GM19463 (cell line): ENCODE results near the gene DLGAP1.
"Not testable (repeated sequence)": the region's sequence is repeated elsewhere in the genome, so short reads cannot be mapped to it uniquely, and the experiment has no call there.

Experiments
- ATAC-seq: cut with Tn5 transposase; IDR thresholded peaks from one replicate; pipeline ENCODE4 v1.9.1; 2021; ENCODE audit warnings: mild to moderate bottlenecking, moderate library complexity; ENCODE audit not compliant: unreplicated experiment

DLGAP1 gene

DNA sequence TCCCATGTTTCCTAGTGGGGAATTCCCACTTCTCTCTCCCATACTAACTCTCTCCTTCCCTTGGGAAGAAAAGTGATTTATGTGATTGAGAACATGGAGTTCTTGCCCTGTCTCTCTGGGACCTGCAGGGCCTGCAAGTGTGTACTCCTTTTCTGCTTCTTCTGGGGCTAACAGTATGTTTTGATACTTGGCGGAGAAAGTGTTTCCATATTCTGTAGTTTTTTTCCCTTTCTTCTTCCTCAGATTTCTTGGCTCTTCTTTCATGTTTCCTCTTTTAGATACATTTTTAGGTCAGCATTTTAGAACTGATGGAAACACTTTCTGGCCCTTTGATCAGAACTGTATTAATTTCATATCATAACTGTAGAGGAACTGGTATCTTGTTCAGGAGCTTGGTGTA, 352.2 kb downstream of the DLGAP1 start:
- no peak for ATAC-seq

DNA sequence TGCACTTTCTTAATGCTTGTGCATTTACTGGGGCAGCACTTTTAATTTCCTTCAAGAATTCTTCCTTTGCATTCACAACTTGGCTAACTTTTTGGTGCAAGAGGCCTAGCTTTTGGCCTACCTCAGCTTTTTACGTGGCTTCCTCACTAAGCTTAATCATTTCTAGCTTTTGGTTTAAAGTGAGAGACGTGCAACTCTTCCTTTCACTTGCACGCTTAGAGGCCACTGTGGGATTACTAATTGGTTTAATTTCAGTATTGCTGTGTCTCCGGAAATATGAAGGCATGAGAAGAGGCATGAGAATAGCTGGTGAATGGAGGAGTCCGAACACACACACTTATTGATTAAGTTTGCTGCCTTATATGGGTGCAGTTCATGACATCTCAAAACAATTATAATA, 354.1 kb downstream of the DLGAP1 start:
- no peak for ATAC-seq

DNA sequence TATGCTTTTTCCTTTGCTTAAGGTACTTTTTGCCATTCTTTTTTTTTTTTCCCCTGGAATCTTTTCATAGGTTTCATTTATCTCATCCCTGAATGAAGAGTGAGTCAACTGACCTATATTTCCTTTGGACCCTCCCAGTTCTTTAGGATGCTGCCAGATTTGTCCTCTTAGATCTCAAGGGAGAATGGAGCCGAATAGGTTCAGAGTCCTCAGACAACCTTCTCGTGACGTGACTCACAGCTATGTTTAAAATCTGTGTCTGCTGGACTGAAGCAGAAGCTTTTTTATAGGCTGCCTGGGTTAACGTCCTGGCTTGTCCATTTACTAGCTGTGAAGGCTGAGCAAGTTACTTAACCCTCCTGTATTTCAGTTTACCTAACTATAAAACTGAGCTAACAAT, 358.6 kb downstream of the DLGAP1 start:
- no peak for ATAC-seq

- no peak for ATAC-seq
Measured at GRCh38 chr18:4093676-4094075, 361.4 kb downstream of the DLGAP1 start.

- no peak for ATAC-seq
Measured at GRCh38 chr18:4084382-4084900, 370.7 kb downstream of the DLGAP1 start.

- ATAC-seq = no peak
Measured at GRCh38 chr18:4078246-4078645, 376.9 kb downstream of the DLGAP1 start.

- ATAC-seq = no peak
Measured at GRCh38 chr18:4077721-4078120, 377.4 kb downstream of the DLGAP1 start.

- no peak for ATAC-seq
Measured at GRCh38 chr18:4077204-4077603, 377.9 kb downstream of the DLGAP1 start.

GRCh38 chr18:4074647-4075046, 380.5 kb downstream of the DLGAP1 start:
- no peak for ATAC-seq

DNA sequence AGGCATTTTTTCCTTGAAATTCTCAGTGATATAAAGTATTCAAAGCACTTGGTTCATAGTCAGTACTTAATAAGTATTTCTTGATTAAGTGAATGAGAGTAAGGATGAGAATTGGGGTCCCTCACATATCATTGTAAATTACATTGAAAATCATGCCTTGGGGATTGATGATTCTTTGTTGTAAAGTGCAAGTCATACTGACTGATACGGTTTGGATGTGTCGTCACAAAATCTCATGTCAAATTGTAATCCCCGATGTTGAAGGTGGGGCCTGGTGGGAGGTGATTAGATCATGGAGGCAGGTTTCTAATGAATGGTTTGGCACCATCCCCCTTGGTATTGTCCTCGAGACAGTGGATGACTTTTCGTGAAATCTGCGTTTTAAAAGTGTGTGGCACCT, 385.9 kb downstream of the DLGAP1 start:
- no peak for ATAC-seq

- no peak for ATAC-seq
Measured at GRCh38 chr18:4068552-4069158, 386.5 kb downstream of the DLGAP1 start.

GRCh38 chr18:4063545-4063944, 391.6 kb downstream of the DLGAP1 start:
- ATAC-seq = no peak

GRCh38 chr18:4060427-4061281, 394.5 kb downstream of the DLGAP1 start:
- no peak for ATAC-seq

- ATAC-seq = no peak
Measured at GRCh38 chr18:4058179-4058578, 396.9 kb downstream of the DLGAP1 start.

GRCh38 chr18:4040391-4041092, 414.6 kb downstream of the DLGAP1 start:
- peak; percentile 47 for ATAC-seq

- ATAC-seq = no peak
Measured at GRCh38 chr18:4035521-4035920, 419.6 kb downstream of the DLGAP1 start.

DNA sequence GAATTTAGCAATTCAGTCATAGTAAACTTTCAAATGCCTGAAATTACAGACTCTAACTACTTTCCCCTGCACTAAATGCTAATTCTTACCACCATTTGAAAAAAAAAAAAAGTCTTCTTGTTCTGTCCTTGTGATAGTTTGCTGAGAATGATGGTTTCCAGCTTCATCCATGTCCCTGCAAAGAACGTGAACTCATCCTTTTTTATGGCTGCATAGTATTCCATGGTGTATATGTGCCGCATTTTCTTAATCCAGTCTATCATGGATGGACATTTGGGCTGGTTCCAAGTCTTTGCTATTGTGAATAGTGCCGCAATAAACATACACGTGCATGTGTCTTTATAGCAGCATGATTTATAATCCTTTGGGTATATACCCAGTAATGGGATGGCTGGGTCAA, 420.3 kb downstream of the DLGAP1 start:
- not testable (repeated sequence) for ATAC-seq

DNA sequence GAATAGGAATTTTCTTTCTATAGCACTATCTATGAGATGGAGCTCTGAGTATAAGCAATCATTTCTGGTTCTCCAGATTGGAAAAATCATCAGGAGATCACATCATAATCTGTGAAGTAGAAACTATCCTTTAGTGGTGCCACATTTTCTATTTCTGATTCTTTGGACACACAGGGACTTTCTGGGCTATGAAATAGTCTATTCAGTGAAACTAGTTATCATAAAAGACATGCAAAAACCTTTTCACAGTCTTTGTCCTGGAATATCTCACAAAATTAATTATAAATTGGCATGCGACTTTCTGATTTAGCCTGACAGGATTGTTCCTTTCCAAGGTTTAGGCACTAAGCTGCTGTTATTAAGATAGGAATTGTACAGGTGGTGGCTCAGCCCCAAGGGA, 428.6 kb downstream of the DLGAP1 start:
- ATAC-seq = no peak

GRCh38 chr18:4024702-4025101, 430.4 kb downstream of the DLGAP1 start:
- ATAC-seq = no peak

GRCh38 chr18:4022749-4023148, 432.4 kb downstream of the DLGAP1 start:
- ATAC-seq = not testable (repeated sequence)

DNA sequence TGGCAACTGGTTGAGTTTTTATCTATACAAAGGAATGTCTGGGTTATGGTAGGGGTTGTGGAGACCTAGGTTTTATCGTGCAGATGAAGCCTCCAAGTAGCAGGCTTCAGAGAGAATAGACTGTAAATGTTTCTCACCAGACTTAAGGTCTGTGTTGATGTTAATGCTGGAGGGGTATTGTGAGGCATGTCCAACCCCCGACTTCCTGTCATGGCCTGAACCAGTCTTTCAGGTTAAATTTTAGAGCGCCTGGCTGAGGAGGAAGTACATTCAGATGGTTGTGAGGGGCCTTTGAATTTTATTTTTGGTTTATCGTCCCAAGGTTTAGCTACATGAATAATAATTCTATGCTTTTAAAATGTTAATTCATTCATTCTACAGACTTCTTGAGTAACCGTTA, 435.1 kb downstream of the DLGAP1 start:
- ATAC-seq = no peak

DNA sequence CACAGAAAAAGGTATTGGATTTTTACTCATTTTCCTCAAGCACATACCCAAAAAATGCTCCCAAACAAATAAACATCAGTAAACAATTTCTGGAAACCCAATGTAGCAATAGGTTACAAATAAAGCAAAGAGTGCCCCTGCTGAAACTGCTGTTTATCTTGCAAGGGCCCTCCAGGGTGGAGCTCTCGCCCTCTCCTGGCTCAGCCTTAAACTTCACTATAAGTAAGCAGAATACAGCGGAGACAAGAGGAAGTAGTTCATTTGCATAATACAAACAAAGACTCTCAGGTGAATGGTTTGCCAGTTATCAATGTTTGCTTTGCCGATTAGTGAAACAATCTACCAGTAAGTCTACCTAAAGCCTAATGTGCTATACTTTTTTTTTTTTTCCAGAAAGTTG, 437.6 kb downstream of the DLGAP1 start:
- peak; percentile 70 for ATAC-seq
